ENCODE results near the gene EFS.

- TF ChIP-seq ZBTB48 (tag by site-specific recombination; IDR thresholded peaks at IDR 0.05) (no peak), ZNF114 (tag by site-specific recombination; IDR thresholded peaks at IDR 0.05) (no peak), CTCF (tag by site-specific recombination; IDR thresholded peaks at IDR 0.05) (no peak), ZNF513 (tag by site-specific recombination; IDR thresholded peaks at IDR 0.05) (no peak), KLF10 (tag by site-specific recombination; IDR thresholded peaks at IDR 0.05) (no peak), MZF1 (tag by site-specific recombination; IDR thresholded peaks at IDR 0.05; ENCODE audit: borderline replicate concordance) (no peak), ZNF292 (tag by site-specific recombination; IDR thresholded peaks at IDR 0.05; ENCODE audit: borderline replicate concordance, low read depth) (no peak), ZBTB49 (tag by site-specific recombination; IDR thresholded peaks at IDR 0.05; ENCODE audit: low read depth) (no peak), REST (tag by site-specific recombination; IDR thresholded peaks at IDR 0.05) (no peak), TCF7L2 (IDR thresholded peaks at IDR 0.05; ENCODE audit: borderline replicate concordance, low read depth, low read length) (no peak), ZNF785 (tag by site-specific recombination; IDR thresholded peaks at IDR 0.05) (no peak), KLF1 (tag by site-specific recombination; IDR thresholded peaks at IDR 0.05) (no peak)
These were observed 41.3 kb upstream of the EFS start for GRCh38 chr14:23406244-23406643.
